ENCODE measurements around the gene GPC6. TPM values are rescaled to one million over a fixed set of nuclear protein-coding genes. Genes with fewer than 3 reads are reported as not detected.

The GPC6 gene
- total and polyA plus RNA-seq, 2 experiments from 2014 or later, result 26.0 to 92.8 TPM

GRCh38 chr13:94427313-94427953 lies 1200.8 kb downstream of the GPC6 start:
- Histone ChIP-seq H3K9me3 (ENCODE audit: low read depth) (no peaks in the 10 kb centered on the region), H4K20me1 (ENCODE audit: insufficient read depth, poor library complexity, severe bottlenecking) (no peaks in the 10 kb centered on the region), H3K27me3 (no peaks in the 10 kb centered on the region), H3K79me2 (no peaks in the 10 kb centered on the region), H2AFZ (no peak overlapping the region), H3K4me2 (no peak overlapping the region), H3K9me2 (replicated peaks; ENCODE audit: insufficient read depth) (no peaks in the 10 kb centered on the region), H3K27ac (no peak overlapping the region), H3K4me3 (no peak overlapping the region), H3K4me1 (ENCODE audit: insufficient read depth) (peaks cover 3% of the 10 kb centered on the region), H3K36me3 (replicated peaks; ENCODE audit: insufficient read depth, low read depth) (no peaks in the 10 kb centered on the region)
- TF ChIP-seq EZH2 (IDR thresholded peaks at IDR 0.05; ENCODE audit: borderline replicate concordance), result no peak
- DNase-seq (ENCODE audit: low spot score), result no peak
- WGBS (ENCODE audit: low lambda C conversion rate, missing lambda C conversion rate), result 62% methylated on average over 5 of the region's 5 CpGs

- Histone ChIP-seq H3K79me2 (no peaks in the 10 kb centered on the region), H3K4me2 (no peak overlapping the region), H3K27ac (no peak overlapping the region), H2AFZ (no peak overlapping the region), H3K27me3 (no peaks in the 10 kb centered on the region), H3K36me3 (replicated peaks; ENCODE audit: insufficient read depth, low read depth) (no peaks in the 10 kb centered on the region), H3K9me2 (replicated peaks; ENCODE audit: insufficient read depth) (no peaks in the 10 kb centered on the region), H3K4me3 (no peak overlapping the region), H3K4me1 (ENCODE audit: insufficient read depth) (peaks cover 11% of the 10 kb centered on the region), H4K20me1 (ENCODE audit: insufficient read depth, poor library complexity, severe bottlenecking) (no peaks in the 10 kb centered on the region), H3K9me3 (ENCODE audit: low read depth) (no peaks in the 10 kb centered on the region)
- no peak for DNase-seq (ENCODE audit: low spot score)
- WGBS (ENCODE audit: low lambda C conversion rate, missing lambda C conversion rate), result 84% methylated on average over 2 of the region's 2 CpGs
- TF ChIP-seq CTCF (IDR thresholded peaks at IDR 0.05; ENCODE audit: poor library complexity), result peak; percentile 16
- no peak for TF ChIP-seq EZH2 (IDR thresholded peaks at IDR 0.05; ENCODE audit: borderline replicate concordance)
Measured at GRCh38 chr13:94431574-94431973, 1205.0 kb downstream of the GPC6 start.

- Histone ChIP-seq H3K27me3 (no peaks in the 10 kb centered on the region), H3K79me2 (no peaks in the 10 kb centered on the region), H4K20me1 (ENCODE audit: insufficient read depth, poor library complexity, severe bottlenecking) (no peaks in the 10 kb centered on the region), H3K36me3 (replicated peaks; ENCODE audit: insufficient read depth, low read depth) (no peaks in the 10 kb centered on the region), H3K27ac (no peak overlapping the region), H3K9me2 (replicated peaks; ENCODE audit: insufficient read depth) (no peaks in the 10 kb centered on the region), H3K4me2 (no peak overlapping the region), H3K4me3 (no peak overlapping the region), H2AFZ (no peak overlapping the region), H3K4me1 (ENCODE audit: insufficient read depth) (peaks cover 11% of the 10 kb centered on the region), H3K9me3 (ENCODE audit: low read depth) (no peaks in the 10 kb centered on the region)
- TF ChIP-seq EZH2 (IDR thresholded peaks at IDR 0.05; ENCODE audit: borderline replicate concordance), result no peak
- TF ChIP-seq CTCF (IDR thresholded peaks at IDR 0.05; ENCODE audit: poor library complexity), result no peak
- TF ChIP-seq EZH2phosphoT487 (IDR thresholded peaks at IDR 0.05; ENCODE audit: low read depth, severe bottlenecking, unreplicated experiment), result no peak
- no peak for DNase-seq (ENCODE audit: low spot score)
Measured at GRCh38 chr13:94431987-94432386, 1205.4 kb downstream of the GPC6 start.

- H2AFZ ChIP-seq, result peak overlapping the region; percentile 11
- no peak overlapping the region for H3K4me3 ChIP-seq
- peak overlapping the region; percentile 51 for H3K27ac ChIP-seq
- H3K9me2 ChIP-seq (replicated peaks; ENCODE audit: insufficient read depth), result no peaks in the 10 kb centered on the region
- WGBS (ENCODE audit: low lambda C conversion rate, missing lambda C conversion rate), result 25% methylated on average over 19 of the region's 19 CpGs
- peaks cover 11% of the 10 kb centered on the region for H3K4me1 ChIP-seq (ENCODE audit: insufficient read depth)
- no peaks in the 10 kb centered on the region for H3K27me3 ChIP-seq
- TF ChIP-seq EZH2phosphoT487 (IDR thresholded peaks at IDR 0.05; ENCODE audit: low read depth, severe bottlenecking, unreplicated experiment) (no peak), CTCF (IDR thresholded peaks at IDR 0.05; ENCODE audit: poor library complexity) (no peak), EZH2 (IDR thresholded peaks at IDR 0.05; ENCODE audit: borderline replicate concordance) (no peak)
- H3K4me2 ChIP-seq, result peak overlapping the region; percentile 75
- no peaks in the 10 kb centered on the region for H3K79me2 ChIP-seq
- peak; percentile 83 for DNase-seq (ENCODE audit: low spot score)
- no peaks in the 10 kb centered on the region for H3K9me3 ChIP-seq (ENCODE audit: low read depth)
- H3K36me3 ChIP-seq (replicated peaks; ENCODE audit: insufficient read depth, low read depth), result no peaks in the 10 kb centered on the region
- H4K20me1 ChIP-seq (ENCODE audit: insufficient read depth, poor library complexity, severe bottlenecking), result no peaks in the 10 kb centered on the region
Measured at GRCh38 chr13:94433055-94433961, 1206.7 kb downstream of the GPC6 start.
